Measurements from ENCODE around the gene PTGES3.

- TF ChIP-seq CTCF (IDR thresholded peaks at IDR 0.05) (no peak), POLR2A (IDR thresholded peaks at IDR 0.05) (no peak)
Measured at GRCh38 chr12:56641219-56641618, 46.9 kb downstream of the PTGES3 start.
